GM12875 (cell line): ENCODE measurements around the gene SHROOM3.

Experiments
- H3K4me3 ChIP-seq: one replicate; pipeline ENCODE4 v1.5.1; 2011; ENCODE audit warnings: low read depth, low read length, control low read depth
- CTCF ChIP-seq: IDR thresholded peaks from 2 replicates; pipeline ENCODE4 v1.5.1; 2011; ENCODE audit warnings: low read depth, mild to moderate bottlenecking, control low read depth, inconsistent platforms, low read length, moderate library complexity, borderline replicate concordance; ENCODE audit not compliant: insufficient read depth

SHROOM3 gene

GRCh38 chr4:76630741-76631140 lies 195.7 kb downstream of the SHROOM3 start:
- H3K4me3 ChIP-seq = no peak overlapping the region
- TF ChIP-seq CTCF = no peak

- no peak for TF ChIP-seq CTCF
- H3K4me3 ChIP-seq = no peak overlapping the region
Observed at GRCh38 chr4:76634220-76634619, 199.2 kb downstream of the SHROOM3 start.

- TF ChIP-seq CTCF = no peak
- H3K4me3 ChIP-seq = no peak overlapping the region
Observed at GRCh38 chr4:76637712-76638361, 202.8 kb downstream of the SHROOM3 start.

GRCh38 chr4:76639288-76639687 lies 204.3 kb downstream of the SHROOM3 start:
- no peak for TF ChIP-seq CTCF
- no peak overlapping the region for H3K4me3 ChIP-seq

GRCh38 chr4:76640353-76640910 lies 205.4 kb downstream of the SHROOM3 start:
- H3K4me3 ChIP-seq = no peak overlapping the region
- TF ChIP-seq CTCF = no peak

GRCh38 chr4:76641351-76641750 lies 206.3 kb downstream of the SHROOM3 start:
- no peak overlapping the region for H3K4me3 ChIP-seq
- no peak for TF ChIP-seq CTCF

- no peak for TF ChIP-seq CTCF
- no peak overlapping the region for H3K4me3 ChIP-seq
Observed at GRCh38 chr4:76641758-76642157, 206.7 kb downstream of the SHROOM3 start.
